HEK293 (cell line): Measurements from ENCODE around the gene BFAR.
"Not testable (repeated sequence)": the region's sequence is repeated elsewhere in the genome, so short reads cannot be mapped to it uniquely, and the experiment has no call there.

Experiments
- CTCF ChIA-PET: fragments of 350-600 bp; formaldehyde crosslinking; extraction: SDS; loops from one replicate; lab custom pipeline; 2021; ENCODE audit warnings: antibody characterized with exemption; lab: Yijun Ruan, JAX
- POLR2A ChIA-PET: fragments of 300-600 bp; formaldehyde crosslinking; extraction: SDS; loops from one replicate; lab custom pipeline; 2020; ENCODE audit warnings: antibody characterized with exemption, inconsistent platforms; lab: Yijun Ruan, JAX
- H3K27ac ChIP-seq: fragments of 200-500 bp; sonication (Bioruptor generic); 2 replicates; pipeline ENCODE4 v1.5.1; 2014; ENCODE audit warnings: low read depth, low read length, control low read depth, inconsistent platforms; ENCODE audit errors: extremely low read depth
- H3K36me3 ChIP-seq, 2 experiments: fragments of 200-500 bp in 1 of 2; sonication (Bioruptor generic) in 1 of 2; 1 replicate in 1 of 2; 2 replicates in 1 of 2; pipeline ENCODE4 v1.5.1; 2014 to 2017; ENCODE audit warnings: inconsistent platforms in 2 of 2, low read length in 2 of 2; ENCODE audit not compliant: control insufficient read depth in 2 of 2, insufficient read depth in 1 of 2
- H3K4me1 ChIP-seq: fragments of 200-500 bp; sonication (Bioruptor generic); 2 replicates; pipeline ENCODE4 v1.5.1; 2014; ENCODE audit warnings: mild to moderate bottlenecking, low read length, inconsistent platforms; ENCODE audit not compliant: control insufficient read depth, insufficient read depth
- H3K4me3 ChIP-seq: 2 replicates; pipeline ENCODE4 v1.5.1; 2011; ENCODE audit warnings: low read depth, mild to moderate bottlenecking, control low read depth, low read length, moderate library complexity
- H3K9me3 ChIP-seq: fragments of 200-500 bp; sonication (Bioruptor generic); 2 replicates; pipeline ENCODE4 v1.5.1; 2014; ENCODE audit warnings: low read depth, low read length, inconsistent platforms; ENCODE audit not compliant: control insufficient read depth, insufficient read depth
- GFI1B ChIP-seq: fragments of 450-650 bp; formaldehyde crosslinking; IDR thresholded peaks from 2 replicates; pipeline ENCODE4 v1.5.1; 2016; ENCODE audit warnings: missing biosample characterization, missing genetic modification characterization
- PBX3 ChIP-seq: sonication (generic); formaldehyde crosslinking; IDR thresholded peaks from 2 replicates; pipeline ENCODE4 v1.8.1; 2022; ENCODE audit warnings: mild to moderate bottlenecking, moderate library complexity, missing genetic modification reagents
- REPIN1 ChIP-seq: fragments of 450-650 bp; formaldehyde crosslinking; IDR thresholded peaks from 2 replicates; pipeline ENCODE4 v1.5.1; 2017; ENCODE audit warnings: missing biosample characterization, missing genetic modification characterization, low read depth
- ZBTB17 ChIP-seq: fragments of 450-650 bp; formaldehyde crosslinking; IDR thresholded peaks from 2 replicates; pipeline ENCODE4 v1.5.1; 2016; ENCODE audit warnings: missing biosample characterization, missing genetic modification characterization
- ZBTB7A ChIP-seq: fragments of 450-650 bp; formaldehyde crosslinking; IDR thresholded peaks from 2 replicates; pipeline ENCODE4 v1.5.1; 2016; ENCODE audit warnings: low read depth, missing biosample characterization, missing genetic modification characterization
- ZNF146 ChIP-seq: fragments of 450-650 bp; formaldehyde crosslinking; IDR thresholded peaks from 2 replicates; pipeline ENCODE4 v1.5.1; 2016; ENCODE audit warnings: missing biosample characterization, missing genetic modification characterization
- ZNF335 ChIP-seq: fragments of 450-650 bp; formaldehyde crosslinking; conservative IDR thresholded peaks from 2 replicates; pipeline ENCODE4 v1.5.1; 2016; ENCODE audit warnings: missing biosample characterization, missing genetic modification characterization
- ZNF366 ChIP-seq: fragments of 450-650 bp; formaldehyde crosslinking; conservative IDR thresholded peaks from 2 replicates; pipeline ENCODE4 v1.5.1; 2016; ENCODE audit warnings: missing biosample characterization, missing genetic modification characterization
- ZNF621 ChIP-seq: fragments of 450-650 bp; formaldehyde crosslinking; IDR thresholded peaks from 2 replicates; pipeline ENCODE4 v1.5.1; 2017; ENCODE audit warnings: missing biosample characterization, missing genetic modification characterization
- ZNF623 ChIP-seq: fragments of 450-650 bp; formaldehyde crosslinking; IDR thresholded peaks from 2 replicates; pipeline ENCODE4 v1.5.1; 2016; ENCODE audit warnings: missing biosample characterization, missing genetic modification characterization
- ZNF664 ChIP-seq: fragments of 450-650 bp; formaldehyde crosslinking; IDR thresholded peaks from 2 replicates; pipeline ENCODE4 v1.5.1; 2016; ENCODE audit warnings: missing biosample characterization, missing genetic modification characterization
- ZXDB ChIP-seq: fragments of 450-650 bp; formaldehyde crosslinking; IDR thresholded peaks from 2 replicates; pipeline ENCODE4 v1.5.1; 2016; ENCODE audit warnings: missing biosample characterization, missing genetic modification characterization
- TF ChIP-seq, protein P1 (sequence below): fragments of 450-650 bp; IDR thresholded peaks from 2 replicates; pipeline ENCODE4 v1.5.1; 2018; ENCODE audit warnings: missing biosample characterization, mild to moderate bottlenecking, missing genetic modification characterization

BFAR gene

GRCh38 chr16:14672403-14672971 is 39.7 kb downstream of the BFAR start:
- ChIA-PET POLR2A (interaction anchor here (0.6 kb wide), 1 partner anchor 21 kb away, joined by 3 read pairs; no protein-coding TSS in a partner anchor), CTCF (no interaction called here)
- no peak for TF ChIP-seq GFI1B
- no peak for TF ChIP-seq ZNF664 (tag by site-specific recombination)
- Histone ChIP-seq H3K36me3 (peaks cover 0 to 15% of the 10 kb centered on the region in 2 experiments; a peak in 2 of 3 replicates), H3K9me3 (no peaks in the 10 kb centered on the region), H3K4me3 (no peak overlapping the region), H3K4me1 (no peaks in the 10 kb centered on the region), H3K27ac (no peak overlapping the region)

DNA sequence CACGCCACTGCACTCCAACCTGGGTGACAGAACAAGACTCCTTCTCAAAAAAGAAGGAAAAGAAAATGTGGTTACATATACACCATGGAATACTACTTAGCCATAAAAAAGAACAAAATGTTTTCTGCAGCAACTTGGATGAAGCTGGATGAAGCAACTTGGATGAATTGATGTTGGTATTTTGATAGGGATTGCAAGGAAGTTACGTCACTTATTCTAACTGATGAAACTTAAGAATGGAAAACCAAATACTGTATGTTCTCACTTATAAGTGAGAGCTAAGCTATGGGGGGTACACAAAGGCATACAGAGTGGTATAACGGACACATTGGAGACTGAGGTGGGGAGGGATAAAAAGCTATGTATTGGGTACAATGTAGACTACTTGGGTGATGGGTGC is 43.9 kb downstream of the BFAR start:
- TF ChIP-seq ZNF146 (tag by site-specific recombination) (peak; percentile 77), ZNF664 (tag by site-specific recombination) (0 out of 2 replicates have a peak, but pooled peaks have one; percentile 9), ZNF335 (tag by site-specific recombination) (no peak), REPIN1 (tag by site-specific recombination) (no peak), ZXDB (tag by site-specific recombination) (no peak), ZBTB7A (tag by site-specific recombination) (no peak)
- TF ChIP-seq, protein P1, sequence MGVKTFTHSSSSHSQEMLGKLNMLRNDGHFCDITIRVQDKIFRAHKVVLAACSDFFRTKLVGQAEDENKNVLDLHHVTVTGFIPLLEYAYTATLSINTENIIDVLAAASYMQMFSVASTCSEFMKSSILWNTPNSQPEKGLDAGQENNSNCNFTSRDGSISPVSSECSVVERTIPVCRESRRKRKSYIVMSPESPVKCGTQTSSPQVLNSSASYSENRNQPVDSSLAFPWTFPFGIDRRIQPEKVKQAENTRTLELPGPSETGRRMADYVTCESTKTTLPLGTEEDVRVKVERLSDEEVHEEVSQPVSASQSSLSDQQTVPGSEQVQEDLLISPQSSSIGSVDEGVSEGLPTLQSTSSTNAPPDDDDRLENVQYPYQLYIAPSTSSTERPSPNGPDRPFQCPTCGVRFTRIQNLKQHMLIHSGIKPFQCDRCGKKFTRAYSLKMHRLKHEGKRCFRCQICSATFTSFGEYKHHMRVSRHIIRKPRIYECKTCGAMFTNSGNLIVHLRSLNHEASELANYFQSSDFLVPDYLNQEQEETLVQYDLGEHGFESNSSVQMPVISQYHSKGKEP: no peak
- POLR2A ChIA-PET: no interaction called here
- Histone ChIP-seq H3K27ac (no peak overlapping the region), H3K4me3 (no peak overlapping the region), H3K36me3 (no peaks in the 10 kb centered on the region), H3K4me1 (no peaks in the 10 kb centered on the region), H3K9me3 (no peaks in the 10 kb centered on the region)
- CTCF ChIA-PET: interaction anchor here (0.6 kb wide), 1 partner anchor 811 kb away, joined by 3 read pairs; no protein-coding TSS in a partner anchor

DNA sequence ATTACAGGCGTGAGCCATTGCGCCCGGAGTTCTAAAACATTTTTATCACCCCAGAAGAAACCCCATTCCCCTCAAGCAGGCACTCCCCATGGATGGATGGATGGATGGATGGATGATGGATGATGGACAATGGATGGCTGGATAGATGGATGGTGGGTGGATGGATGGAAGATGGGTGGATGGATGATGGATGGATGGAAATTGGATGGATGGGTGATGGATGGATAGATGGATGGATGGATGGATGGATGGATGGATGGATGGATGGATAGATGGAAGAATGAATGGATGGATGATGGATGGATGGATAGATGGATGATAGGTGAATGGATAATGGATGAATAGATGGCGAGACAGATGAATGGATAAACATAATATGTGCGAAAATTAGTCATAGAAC is 44.9 kb downstream of the BFAR start:
- TF ChIP-seq PBX3 (CRISPR knock-in tag): no peak
- TF ChIP-seq ZNF366 (tag by site-specific recombination): peak; percentile 99
- peak; percentile 99 for TF ChIP-seq ZBTB17 (tag by site-specific recombination)
- TF ChIP-seq, all 188 proteins: peak for 2
- Histone ChIP-seq H3K4me1 (no peaks in the 10 kb centered on the region), H3K4me3 (no peak overlapping the region), H3K9me3 (no peaks in the 10 kb centered on the region), H3K27ac (no peak overlapping the region), H3K36me3 (no peaks in the 10 kb centered on the region)
- ChIA-PET POLR2A (no interaction called here), CTCF (no interaction called here)

GRCh38 chr16:14678748-14679497 is 46.2 kb downstream of the BFAR start:
- POLR2A ChIA-PET: no interaction called here
- CTCF ChIA-PET: no interaction called here

GRCh38 chr16:14680396-14680795 is 47.6 kb downstream of the BFAR start:
- H3K36me3 ChIP-seq, CTCF ChIA-PET, POLR2A ChIA-PET, H3K9me3 ChIP-seq, H3K4me3 ChIP-seq, H3K4me1 ChIP-seq, H3K27ac ChIP-seq: not testable (repeated sequence)

More at GRCh38 chr16:14678748-14679497, 46.2 kb downstream of the BFAR start:
- H3K9me3 ChIP-seq: no peaks in the 10 kb centered on the region
- H3K36me3 ChIP-seq: no peaks in the 10 kb centered on the region
- no peak overlapping the region for H3K27ac ChIP-seq
- H3K4me1 ChIP-seq: no peaks in the 10 kb centered on the region
- TF ChIP-seq ZNF623: peak; percentile 94
- no peak for TF ChIP-seq ZNF621 (tag by site-specific recombination)
- no peak overlapping the region for H3K4me3 ChIP-seq
